HEK293T (cell line): ENCODE data around the gene LHX2.

Experiments
- CTBP1 ChIP-seq: fragments of 450-650 bp; IDR thresholded peaks from 2 replicates; pipeline ENCODE4 v1.6.1; 2016; ENCODE audit warnings: borderline replicate concordance
- ELF4 ChIP-seq: fragments of 450-650 bp; IDR thresholded peaks from 2 replicates; pipeline ENCODE4 v1.6.1; 2017; ENCODE audit warnings: antibody characterized with exemption
- FOXM1 ChIP-seq: fragments of 450-650 bp; IDR thresholded peaks from 2 replicates; pipeline ENCODE4 v1.6.1; 2017; ENCODE audit warnings: mild to moderate bottlenecking, borderline replicate concordance
- HDGF ChIP-seq: fragments of 450-650 bp; IDR thresholded peaks from 2 replicates; pipeline ENCODE4 v1.6.1; 2017; ENCODE audit warnings: antibody characterized with exemption, borderline replicate concordance
- L3MBTL2 ChIP-seq: fragments of 450-650 bp; conservative IDR thresholded peaks from 2 replicates; pipeline ENCODE4 v1.6.1; 2016; ENCODE audit warnings: mild to moderate bottlenecking
- NFRKB ChIP-seq: fragments of 450-650 bp; IDR thresholded peaks from 2 replicates; pipeline ENCODE4 v1.6.1; 2016; ENCODE audit warnings: mild to moderate bottlenecking, moderate library complexity
- SUZ12 ChIP-seq: fragments of 450-650 bp; IDR thresholded peaks from 2 replicates; pipeline ENCODE4 v1.6.1; 2016; ENCODE audit warnings: mild to moderate bottlenecking
- TARDBP ChIP-seq: fragments of 450-650 bp; IDR thresholded peaks from 2 replicates; pipeline ENCODE4 v1.6.1; 2016

GRCh38 chr9:124062172-124062571, 50.6 kb downstream of the LHX2 start:
- TF ChIP-seq HDGF (no peak), FOXM1 (no peak), SUZ12 (no peak), CTBP1 (no peak), ELF4 (no peak), NFRKB (no peak), TARDBP (no peak), L3MBTL2 (no peak)
